Astrocyte (in vitro differentiated cells and primary cell): ENCODE results near the gene HYAL1.

Source experiments
- EZH2 ChIP-seq: IDR thresholded peaks from 2 replicates; pipeline ENCODE4 v1.6.1; 2012; ENCODE audit warnings: mild to moderate bottlenecking, low read length, inconsistent platforms; ENCODE audit not compliant: insufficient read depth
- TF ChIP-seq, protein P1 (sequence below): IDR thresholded peaks from 2 replicates; pipeline ENCODE4 v1.5.1; 2011; ENCODE audit warnings: low read depth, mild to moderate bottlenecking, inconsistent platforms, low read length, moderate library complexity; ENCODE audit not compliant: insufficient read depth

GRCh38 chr3:50340147-50340447 lies 36.7 kb upstream of the HYAL1 start:
- TF ChIP-seq, protein P1, sequence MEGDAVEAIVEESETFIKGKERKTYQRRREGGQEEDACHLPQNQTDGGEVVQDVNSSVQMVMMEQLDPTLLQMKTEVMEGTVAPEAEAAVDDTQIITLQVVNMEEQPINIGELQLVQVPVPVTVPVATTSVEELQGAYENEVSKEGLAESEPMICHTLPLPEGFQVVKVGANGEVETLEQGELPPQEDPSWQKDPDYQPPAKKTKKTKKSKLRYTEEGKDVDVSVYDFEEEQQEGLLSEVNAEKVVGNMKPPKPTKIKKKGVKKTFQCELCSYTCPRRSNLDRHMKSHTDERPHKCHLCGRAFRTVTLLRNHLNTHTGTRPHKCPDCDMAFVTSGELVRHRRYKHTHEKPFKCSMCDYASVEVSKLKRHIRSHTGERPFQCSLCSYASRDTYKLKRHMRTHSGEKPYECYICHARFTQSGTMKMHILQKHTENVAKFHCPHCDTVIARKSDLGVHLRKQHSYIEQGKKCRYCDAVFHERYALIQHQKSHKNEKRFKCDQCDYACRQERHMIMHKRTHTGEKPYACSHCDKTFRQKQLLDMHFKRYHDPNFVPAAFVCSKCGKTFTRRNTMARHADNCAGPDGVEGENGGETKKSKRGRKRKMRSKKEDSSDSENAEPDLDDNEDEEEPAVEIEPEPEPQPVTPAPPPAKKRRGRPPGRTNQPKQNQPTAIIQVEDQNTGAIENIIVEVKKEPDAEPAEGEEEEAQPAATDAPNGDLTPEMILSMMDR: no peak
- no peak for TF ChIP-seq EZH2
